SU-DHL-6 (cell line): ENCODE measurements around the gene ZNF554.

ENCODE experiments used
- CTCF ChIP-seq: fragments of 200-600 bp; sonication (generic); IDR thresholded peaks from one replicate; pipeline ENCODE4 v1.5.1; 2017; ENCODE audit warnings: antibody characterized with exemption, mild to moderate bottlenecking, low read length, moderate library complexity; ENCODE audit not compliant: insufficient read depth, poor library complexity, severe bottlenecking
- EZH2phosphoT487 ChIP-seq: fragments of 200-600 bp; sonication (generic), shearing (Covaris generic); conservative IDR thresholded peaks from 2 replicates; pipeline ENCODE4 v1.6.1; 2018; ENCODE audit warnings: mild to moderate bottlenecking, antibody characterized with exemption, low read length, moderate library complexity, mixed read lengths

GRCh38 chr19:2813235-2814160 lies 6.2 kb upstream of the ZNF554 start:
- TF ChIP-seq CTCF (no peak), EZH2phosphoT487 (no peak)
